ENCODE measurements around the gene FAM210B.

- no peak for TF ChIP-seq CTCF (IDR thresholded peaks at IDR 0.05; ENCODE audit: insufficient read depth, low read length, poor library complexity, severe bottlenecking)
- TF ChIP-seq EZH2phosphoT487 (conservative IDR thresholded peaks at IDR 0.05; ENCODE audit: low read length): no peak
These were observed 29.9 kb upstream of the FAM210B start for GRCh38 chr20:56328861-56329260.
